ENCODE results near the gene KCND2. TPM values are rescaled to one million over a fixed set of nuclear protein-coding genes. Genes with fewer than 3 reads are reported as not detected.

KCND2 gene
- total RNA-seq, 1 experiment from 2014 or later = 0.72 TPM

- ChIA-PET CTCF (no interaction called here), POLR2A (ENCODE audit: unreplicated experiment) (no interaction called here)
- no peak overlapping the region for H3K27ac ChIP-seq
- H3F3A ChIP-seq (ENCODE audit: insufficient read depth, low read depth) = no peaks in the 10 kb centered on the region
- H3K4me1 ChIP-seq (replicated peaks; ENCODE audit: insufficient read depth) = no peaks in the 10 kb centered on the region
- TF ChIP-seq EZH2 (IDR thresholded peaks at IDR 0.05; ENCODE audit: low read depth) (no peak), CTCF (conservative IDR thresholded peaks at IDR 0.05) (no peak)
- H4K20me1 ChIP-seq (ENCODE audit: insufficient read depth) = no peaks in the 10 kb centered on the region; the same call in 1 of the 2 replicates
- no peak overlapping the region for H3K4me2 ChIP-seq
- no peak overlapping the region for H2AFZ ChIP-seq
- no TSS peak for BruUV-seq (replicated peaks)
- H3K9me2 ChIP-seq (ENCODE audit: insufficient read depth) = no peaks in the 10 kb centered on the region
- H3K79me2 ChIP-seq (ENCODE audit: low read depth) = no peaks in the 10 kb centered on the region
- H3K4me3 ChIP-seq = no peak overlapping the region
- H3K36me3 ChIP-seq (ENCODE audit: low read depth) = no peaks in the 10 kb centered on the region
- H3K27me3 ChIP-seq (ENCODE audit: insufficient read depth, low read depth) = no peaks in the 10 kb centered on the region
- no peaks in the 10 kb centered on the region for H3K9me3 ChIP-seq (ENCODE audit: insufficient read depth, low read depth)
- intact Hi-C loops (cut with micrococcal nuclease; ENCODE audit: unreplicated experiment) = no loop called here
- no peak for DNase-seq
Observed at GRCh38 chr7:120413164-120413563, 140.2 kb downstream of the KCND2 start.

- BruUV-seq (replicated peaks) = no TSS peak
- no peak for DNase-seq
- intact Hi-C loops (cut with micrococcal nuclease; ENCODE audit: unreplicated experiment) = no loop called here
- Histone ChIP-seq H3K36me3 (ENCODE audit: low read depth) (no peaks in the 10 kb centered on the region), H3K27me3 (ENCODE audit: insufficient read depth, low read depth) (no peaks in the 10 kb centered on the region), H3K9me2 (ENCODE audit: insufficient read depth) (no peaks in the 10 kb centered on the region), H4K20me1 (ENCODE audit: insufficient read depth) (no peaks in the 10 kb centered on the region), H3K79me2 (ENCODE audit: low read depth) (no peaks in the 10 kb centered on the region), H3K9me3 (ENCODE audit: insufficient read depth, low read depth) (no peaks in the 10 kb centered on the region), H3K4me3 (no peak overlapping the region), H3F3A (ENCODE audit: insufficient read depth, low read depth) (no peaks in the 10 kb centered on the region), H3K4me2 (no peak overlapping the region), H2AFZ (no peak overlapping the region), H3K4me1 (replicated peaks; ENCODE audit: insufficient read depth) (no peaks in the 10 kb centered on the region), H3K27ac (no peak overlapping the region)
- TF ChIP-seq EZH2 (IDR thresholded peaks at IDR 0.05; ENCODE audit: low read depth) = no peak
- no peak for TF ChIP-seq CTCF (conservative IDR thresholded peaks at IDR 0.05)
- ChIA-PET POLR2A (ENCODE audit: unreplicated experiment) (no interaction called here), CTCF (no interaction called here)
Observed at GRCh38 chr7:120417244-120417979, 144.4 kb downstream of the KCND2 start.

GRCh38 chr7:120421151-120421651 lies 148.2 kb downstream of the KCND2 start:
- Histone ChIP-seq H3K4me3 (no peak overlapping the region), H3K36me3 (ENCODE audit: low read depth) (no peaks in the 10 kb centered on the region), H3K4me1 (replicated peaks; ENCODE audit: insufficient read depth) (no peaks in the 10 kb centered on the region), H3K27me3 (ENCODE audit: insufficient read depth, low read depth) (no peaks in the 10 kb centered on the region), H2AFZ (no peak overlapping the region), H3F3A (ENCODE audit: insufficient read depth, low read depth) (no peaks in the 10 kb centered on the region), H3K9me3 (ENCODE audit: insufficient read depth, low read depth) (no peaks in the 10 kb centered on the region), H3K79me2 (ENCODE audit: low read depth) (no peaks in the 10 kb centered on the region), H3K4me2 (no peak overlapping the region), H4K20me1 (ENCODE audit: insufficient read depth) (no peaks in the 10 kb centered on the region), H3K27ac (no peak overlapping the region), H3K9me2 (ENCODE audit: insufficient read depth) (no peaks in the 10 kb centered on the region)
- no peak for DNase-seq
- POLR2A ChIA-PET (ENCODE audit: unreplicated experiment) = no interaction called here
- CTCF ChIA-PET = no interaction called here
- intact Hi-C loops (cut with micrococcal nuclease; ENCODE audit: unreplicated experiment) = no loop called here
- no TSS peak for BruUV-seq (replicated peaks)
- no peak for TF ChIP-seq CTCF (conservative IDR thresholded peaks at IDR 0.05)
- no peak for TF ChIP-seq EZH2 (IDR thresholded peaks at IDR 0.05; ENCODE audit: low read depth)
